Lung (tissue), 13 donors: ENCODE data around the gene TMEM132C. TPM values are rescaled to one million over a fixed set of nuclear protein-coding genes. Genes with fewer than 3 reads are reported as not detected.

ENCODE experiments used
- ATAC-seq: fragments of 200-7000 bp; cut with Tn5 transposase; one replicate; pipeline ENCODE4 v1.9.1; 2020; ENCODE audit warnings: moderate number of reproducible peaks; ENCODE audit not compliant: insufficient read depth, low FRiP score
- DNase-seq, 3 donors: peaks; one replicate each; pipeline ENCODE4 v3.0.0-alpha.2; 2013 to 2017
- H3K27ac ChIP-seq, 2 donors: one replicate each; pipeline ENCODE4 v1.5.1; 2013; ENCODE audit warnings: mild to moderate bottlenecking in 2 of 2, moderate library complexity in 2 of 2, control low read depth in 1 of 2, inconsistent platforms in 1 of 2, low read depth in 1 of 2, low read length in 1 of 2
- H3K27me3 ChIP-seq, 3 donors: one replicate each; pipeline ENCODE4 v1.5.1; 2013; ENCODE audit warnings: low read length in 2 of 3; ENCODE audit not compliant: control insufficient read depth in 3 of 3, insufficient read depth in 3 of 3
- H3K36me3 ChIP-seq, 4 donors: one replicate each; pipeline ENCODE4 v1.5.1; 2013; ENCODE audit warnings: low read length in 4 of 4, mild to moderate bottlenecking in 1 of 4, moderate library complexity in 1 of 4; ENCODE audit not compliant: control insufficient read depth in 4 of 4, insufficient read depth in 4 of 4
- H3K4me1 ChIP-seq, 5 donors: one replicate each; pipeline ENCODE4 v1.5.1; 2013; ENCODE audit warnings: low read length in 5 of 5, mild to moderate bottlenecking in 2 of 5, moderate library complexity in 1 of 5; ENCODE audit not compliant: control insufficient read depth in 5 of 5, insufficient read depth in 5 of 5
- H3K4me3 ChIP-seq: one replicate; pipeline ENCODE4 v1.5.1; 2013; ENCODE audit warnings: mild to moderate bottlenecking, control low read depth, moderate library complexity
- H3K9ac ChIP-seq, 2 donors: one replicate each; pipeline ENCODE4 v1.5.1; 2013; ENCODE audit warnings: low read length in 2 of 2, control low read depth in 1 of 2; ENCODE audit not compliant: insufficient read depth in 1 of 2
- H3K9me3 ChIP-seq, 4 donors: one replicate each; pipeline ENCODE4 v1.5.1; 2013; ENCODE audit warnings: low read length in 3 of 4, mild to moderate bottlenecking in 1 of 4, moderate library complexity in 1 of 4; ENCODE audit not compliant: control insufficient read depth in 4 of 4, insufficient read depth in 3 of 4
- WGBS, 2 donors: extraction: QIAGEN DNeasy Blood & Tissue Kit; methylation state at CpG; one replicate each; pipeline ENCODE4 v1.1.7; 2013; 5-methylcytosine and 5-hydroxymethylcytosine counted together
- polyA plus RNA-seq, 2 donors: library from polyadenylated mRNA; stranded (reverse); fragments of 200-250 nt; gene quantifications; one replicate each; pipeline ENCODE4 v1.2.1, GENCODE V29; 2013
- small RNA-seq: library from RNA; depleted of rRNA; stranded (forward); fragments of <200 nt; gene quantifications from one replicate; pipeline ENCODE3, GENCODE V24; 2014; ENCODE audit warnings: low replicate concordance
- total RNA-seq, 2 donors: library from RNA; depleted of rRNA in 1 of 2; stranded (reverse); fragments of >200 nt in 1 of 2; gene quantifications; one replicate each; pipeline ENCODE4 v1.2.1, GENCODE V29; 2014 to 2021
- TF ChIP-seq, protein P1 (sequence below): IDR thresholded peaks from 2 replicates; pipeline ENCODE4 v1.5.1; 2012; ENCODE audit warnings: mild to moderate bottlenecking; ENCODE audit errors: control extremely low read depth, extremely low read depth
- donor health status: control.
- donor health status: control.
- donor health status: Bipolar disorder and iron deficiency.
- donor health status: healthy.
- donor health status: DM: yes; HTN: yes; CAD: no.

TMEM132C gene
- total and polyA plus RNA-seq, 4 donors, result 0.35 to 16.5 (median 0.77) TPM

DNA sequence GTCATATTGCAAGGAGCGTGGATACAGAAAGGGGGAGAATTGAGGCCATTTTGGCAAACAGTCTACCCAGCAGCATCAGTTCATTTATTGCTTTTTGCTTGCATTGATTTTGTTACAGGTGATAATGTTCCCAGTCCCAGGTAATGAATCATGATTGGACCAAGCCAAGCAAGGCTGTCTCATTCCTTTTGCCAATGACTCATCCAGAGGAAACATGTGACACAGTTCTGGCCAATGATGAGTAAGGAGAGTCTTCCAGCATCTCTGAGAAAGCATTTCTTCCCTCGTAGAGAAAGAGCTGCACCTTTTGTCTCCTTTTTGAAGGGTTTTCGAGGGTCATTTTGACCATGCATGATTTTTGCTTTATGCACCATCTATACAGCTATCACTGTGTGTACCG lies 488.6 kb downstream of the TMEM132C start:
- no peak for ATAC-seq
- peaks cover 0 to 2% (median 0%) of the 10 kb centered on the region in 4 donors for H3K9me3 ChIP-seq
- WGBS, 2 donors, result 81 to 89% methylated on average over 4 of the region's 4 CpGs

More for the DNA sequence above, 488.6 kb downstream of the TMEM132C start:
- Histone ChIP-seq H3K36me3 (no peaks in the 10 kb centered on the region), H3K4me1 (no peaks in the 10 kb centered on the region), H3K9ac (no peak overlapping the region), H3K27me3 (peaks cover 0 to 2% (median 2%) of the 10 kb centered on the region in 3 donors), H3K27ac (no peak overlapping the region), H3K4me3 (no peak overlapping the region)
- DNase-seq, result no peak
- TF ChIP-seq, protein P1, sequence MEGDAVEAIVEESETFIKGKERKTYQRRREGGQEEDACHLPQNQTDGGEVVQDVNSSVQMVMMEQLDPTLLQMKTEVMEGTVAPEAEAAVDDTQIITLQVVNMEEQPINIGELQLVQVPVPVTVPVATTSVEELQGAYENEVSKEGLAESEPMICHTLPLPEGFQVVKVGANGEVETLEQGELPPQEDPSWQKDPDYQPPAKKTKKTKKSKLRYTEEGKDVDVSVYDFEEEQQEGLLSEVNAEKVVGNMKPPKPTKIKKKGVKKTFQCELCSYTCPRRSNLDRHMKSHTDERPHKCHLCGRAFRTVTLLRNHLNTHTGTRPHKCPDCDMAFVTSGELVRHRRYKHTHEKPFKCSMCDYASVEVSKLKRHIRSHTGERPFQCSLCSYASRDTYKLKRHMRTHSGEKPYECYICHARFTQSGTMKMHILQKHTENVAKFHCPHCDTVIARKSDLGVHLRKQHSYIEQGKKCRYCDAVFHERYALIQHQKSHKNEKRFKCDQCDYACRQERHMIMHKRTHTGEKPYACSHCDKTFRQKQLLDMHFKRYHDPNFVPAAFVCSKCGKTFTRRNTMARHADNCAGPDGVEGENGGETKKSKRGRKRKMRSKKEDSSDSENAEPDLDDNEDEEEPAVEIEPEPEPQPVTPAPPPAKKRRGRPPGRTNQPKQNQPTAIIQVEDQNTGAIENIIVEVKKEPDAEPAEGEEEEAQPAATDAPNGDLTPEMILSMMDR, result no peak

Small RNA genes within 50 kb of the gene (small RNA-seq; reads per million reads assigned to genes)
- gene MIR3612, result 0.52 reads per million, percentile 62 among the genes with 10 or more reads in this experiment
- gene MIR4419B, result not detected
